Keratinocyte (primary cell): Measurements from ENCODE around the gene DDX49.

Source experiments
- EZH2 ChIP-seq: IDR thresholded peaks from one replicate; pipeline ENCODE4 v1.6.1; 2012; ENCODE audit warnings: inconsistent platforms, mild to moderate bottlenecking, low read length, moderate library complexity
- TF ChIP-seq, protein P1 (sequence below), 3 experiments: IDR thresholded peaks in 1 of 3; conservative IDR thresholded peaks in 1 of 3; optimal IDR thresholded peaks in 1 of 3; 2 replicates in 2 of 3; 3 replicates in 1 of 3; pipeline versions ENCODE3 to v1.5.1; 2011; ENCODE audit warnings: low read length in 3 of 3, mild to moderate bottlenecking in 3 of 3, moderate library complexity in 2 of 3, control low read depth in 1 of 3, inconsistent platforms in 1 of 3; ENCODE audit not compliant: insufficient read depth in 2 of 3; ENCODE audit errors: extremely low read depth in 1 of 3

DNA sequence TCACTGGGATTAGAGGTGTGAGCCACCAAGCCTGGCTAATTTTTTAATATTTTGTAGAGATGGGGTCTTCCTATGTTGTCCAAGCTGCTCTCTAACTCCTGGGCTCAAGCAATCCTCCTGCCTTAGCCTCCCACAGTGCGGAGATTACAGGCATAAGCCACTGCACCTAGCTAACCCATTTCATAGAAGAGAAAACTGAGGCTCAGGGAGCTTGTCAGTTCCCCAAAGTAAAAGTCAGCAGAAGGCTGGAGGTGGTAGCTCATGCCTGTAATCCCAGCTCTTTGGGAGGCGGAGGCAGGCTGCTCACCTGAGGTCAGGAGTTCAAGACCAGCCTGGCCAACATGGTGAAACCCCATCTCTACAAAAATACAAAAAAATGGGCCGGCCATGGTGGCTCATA lies 30.3 kb downstream of the DDX49 start:
- TF ChIP-seq, protein P1, sequence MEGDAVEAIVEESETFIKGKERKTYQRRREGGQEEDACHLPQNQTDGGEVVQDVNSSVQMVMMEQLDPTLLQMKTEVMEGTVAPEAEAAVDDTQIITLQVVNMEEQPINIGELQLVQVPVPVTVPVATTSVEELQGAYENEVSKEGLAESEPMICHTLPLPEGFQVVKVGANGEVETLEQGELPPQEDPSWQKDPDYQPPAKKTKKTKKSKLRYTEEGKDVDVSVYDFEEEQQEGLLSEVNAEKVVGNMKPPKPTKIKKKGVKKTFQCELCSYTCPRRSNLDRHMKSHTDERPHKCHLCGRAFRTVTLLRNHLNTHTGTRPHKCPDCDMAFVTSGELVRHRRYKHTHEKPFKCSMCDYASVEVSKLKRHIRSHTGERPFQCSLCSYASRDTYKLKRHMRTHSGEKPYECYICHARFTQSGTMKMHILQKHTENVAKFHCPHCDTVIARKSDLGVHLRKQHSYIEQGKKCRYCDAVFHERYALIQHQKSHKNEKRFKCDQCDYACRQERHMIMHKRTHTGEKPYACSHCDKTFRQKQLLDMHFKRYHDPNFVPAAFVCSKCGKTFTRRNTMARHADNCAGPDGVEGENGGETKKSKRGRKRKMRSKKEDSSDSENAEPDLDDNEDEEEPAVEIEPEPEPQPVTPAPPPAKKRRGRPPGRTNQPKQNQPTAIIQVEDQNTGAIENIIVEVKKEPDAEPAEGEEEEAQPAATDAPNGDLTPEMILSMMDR (optimal IDR thresholded peaks at IDR 0.05 in 1 of 3, IDR thresholded peaks at IDR 0.05 in 1 of 3, conservative IDR thresholded peaks at IDR 0.05 in 1 of 3; ENCODE audit: extremely low read depth in 1 of 3, insufficient read depth in 2 of 3, low read length in 3 of 3) = no peak
- TF ChIP-seq EZH2 = no peak
